ENCODE data around the gene VSIG10L2.

VSIG10L2 gene

DNA sequence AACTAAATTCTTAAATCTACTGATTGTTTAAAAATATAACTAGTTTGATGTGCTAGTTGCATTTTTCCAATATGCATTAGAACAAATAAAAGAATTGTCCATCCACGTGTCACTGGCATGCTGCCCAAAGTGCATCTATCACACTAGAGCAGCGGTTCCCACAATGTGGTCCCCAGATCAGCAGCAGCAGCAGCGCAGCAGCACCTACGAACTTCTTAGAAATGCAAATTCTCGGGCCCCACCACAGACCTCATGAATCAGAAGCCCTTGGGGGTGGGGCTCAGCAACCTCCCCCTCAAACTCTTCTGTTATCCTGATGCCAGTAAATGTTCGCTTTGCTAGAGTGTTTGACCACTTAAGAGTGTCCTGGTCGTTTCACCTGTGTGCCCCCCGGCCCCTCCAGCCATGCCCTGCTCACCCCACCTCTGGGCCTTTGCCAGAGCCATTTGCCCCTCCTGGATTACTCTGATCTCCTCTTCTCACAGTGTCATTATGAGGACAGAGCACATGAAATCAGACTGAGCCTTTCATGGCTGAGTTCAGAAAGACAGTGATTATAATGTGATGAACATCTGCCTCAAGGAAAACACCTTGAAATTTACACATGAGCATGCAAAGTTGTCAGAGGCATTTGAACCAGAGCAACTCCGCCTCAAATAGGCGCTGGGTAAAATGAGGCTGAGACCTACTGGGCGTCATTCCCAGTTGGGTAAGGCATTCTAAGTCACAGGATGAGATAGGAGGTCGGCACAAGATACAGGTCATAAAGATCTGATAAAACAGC lies 12.6 kb upstream of the VSIG10L2 start:
- H3K4me3 ChIP-seq (ENCODE audit: low read depth, low read length): no peak overlapping the region
- POLR2A ChIA-PET: no interaction called here
- DNase-seq (ENCODE audit: low read depth, low spot score): no peak
- TF ChIP-seq, protein P1, sequence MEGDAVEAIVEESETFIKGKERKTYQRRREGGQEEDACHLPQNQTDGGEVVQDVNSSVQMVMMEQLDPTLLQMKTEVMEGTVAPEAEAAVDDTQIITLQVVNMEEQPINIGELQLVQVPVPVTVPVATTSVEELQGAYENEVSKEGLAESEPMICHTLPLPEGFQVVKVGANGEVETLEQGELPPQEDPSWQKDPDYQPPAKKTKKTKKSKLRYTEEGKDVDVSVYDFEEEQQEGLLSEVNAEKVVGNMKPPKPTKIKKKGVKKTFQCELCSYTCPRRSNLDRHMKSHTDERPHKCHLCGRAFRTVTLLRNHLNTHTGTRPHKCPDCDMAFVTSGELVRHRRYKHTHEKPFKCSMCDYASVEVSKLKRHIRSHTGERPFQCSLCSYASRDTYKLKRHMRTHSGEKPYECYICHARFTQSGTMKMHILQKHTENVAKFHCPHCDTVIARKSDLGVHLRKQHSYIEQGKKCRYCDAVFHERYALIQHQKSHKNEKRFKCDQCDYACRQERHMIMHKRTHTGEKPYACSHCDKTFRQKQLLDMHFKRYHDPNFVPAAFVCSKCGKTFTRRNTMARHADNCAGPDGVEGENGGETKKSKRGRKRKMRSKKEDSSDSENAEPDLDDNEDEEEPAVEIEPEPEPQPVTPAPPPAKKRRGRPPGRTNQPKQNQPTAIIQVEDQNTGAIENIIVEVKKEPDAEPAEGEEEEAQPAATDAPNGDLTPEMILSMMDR (IDR thresholded peaks at IDR 0.05; ENCODE audit: insufficient read depth, low read length, missing control alignments): no peak
- CTCF ChIA-PET: interaction anchor here (6.6 to 12.7 kb wide), 2 partner anchors 7 to 258 kb away, joined by 49 to 293 read pairs; no protein-coding TSS in a partner anchor

DNA sequence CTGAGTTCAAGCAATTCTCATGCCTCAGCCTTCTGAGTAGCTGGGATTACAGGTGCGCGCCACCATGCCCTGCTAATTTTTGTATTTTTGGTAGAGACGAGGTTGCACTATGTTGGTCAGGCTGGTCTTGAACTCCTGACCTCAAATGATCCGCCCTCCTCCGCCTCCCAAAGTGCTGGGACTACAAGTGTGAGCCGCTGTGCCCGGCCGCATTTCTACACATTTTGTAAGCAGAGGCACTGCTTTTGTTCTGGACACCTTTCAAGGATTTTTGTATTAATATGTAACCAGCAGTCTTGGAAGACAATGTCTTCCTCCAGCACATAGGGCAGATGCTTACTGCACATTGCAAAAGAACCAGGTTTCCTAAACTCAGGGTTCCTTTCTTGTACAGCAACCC lies 11.4 kb upstream of the VSIG10L2 start:
- POLR2A ChIA-PET: no interaction called here
- H3K4me3 ChIP-seq (ENCODE audit: low read depth, low read length): no peak overlapping the region
- TF ChIP-seq, protein P1 (IDR thresholded peaks at IDR 0.05; ENCODE audit: insufficient read depth, low read length, missing control alignments): no peak
- DNase-seq (ENCODE audit: low read depth, low spot score): no peak
- CTCF ChIA-PET: interaction anchor here (2.7 kb wide), 1 partner anchor 260 kb away, joined by 10 read pairs; no protein-coding TSS in a partner anchor

DNA sequence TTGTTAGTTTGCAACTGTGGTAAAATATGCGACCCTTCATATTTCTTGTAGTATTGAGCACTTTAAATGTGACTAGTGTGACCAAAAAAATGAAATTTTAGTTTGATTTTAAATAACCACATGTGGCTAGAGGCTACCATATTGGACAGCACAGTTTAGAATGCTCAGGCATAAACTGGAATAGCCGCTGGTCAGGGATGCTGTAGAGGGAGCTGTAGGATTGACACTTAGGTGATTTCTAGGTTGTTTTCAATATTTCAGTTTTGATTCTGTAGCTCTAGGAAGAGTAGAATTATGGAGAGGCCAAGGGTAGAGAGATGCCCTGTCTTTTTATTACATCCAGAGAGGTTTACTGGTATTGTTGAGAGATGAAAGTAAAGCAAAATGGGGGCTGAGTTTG lies 10.8 kb upstream of the VSIG10L2 start:
- no peak overlapping the region for H3K4me3 ChIP-seq (ENCODE audit: low read depth, low read length)
- DNase-seq (ENCODE audit: low read depth, low spot score): no peak
- TF ChIP-seq, protein P1 (IDR thresholded peaks at IDR 0.05; ENCODE audit: insufficient read depth, low read length, missing control alignments): no peak
- POLR2A ChIA-PET: no interaction called here
- CTCF ChIA-PET: interaction anchor here (2.7 kb wide), 1 partner anchor 259 kb away, joined by 10 read pairs; no protein-coding TSS in a partner anchor

DNA sequence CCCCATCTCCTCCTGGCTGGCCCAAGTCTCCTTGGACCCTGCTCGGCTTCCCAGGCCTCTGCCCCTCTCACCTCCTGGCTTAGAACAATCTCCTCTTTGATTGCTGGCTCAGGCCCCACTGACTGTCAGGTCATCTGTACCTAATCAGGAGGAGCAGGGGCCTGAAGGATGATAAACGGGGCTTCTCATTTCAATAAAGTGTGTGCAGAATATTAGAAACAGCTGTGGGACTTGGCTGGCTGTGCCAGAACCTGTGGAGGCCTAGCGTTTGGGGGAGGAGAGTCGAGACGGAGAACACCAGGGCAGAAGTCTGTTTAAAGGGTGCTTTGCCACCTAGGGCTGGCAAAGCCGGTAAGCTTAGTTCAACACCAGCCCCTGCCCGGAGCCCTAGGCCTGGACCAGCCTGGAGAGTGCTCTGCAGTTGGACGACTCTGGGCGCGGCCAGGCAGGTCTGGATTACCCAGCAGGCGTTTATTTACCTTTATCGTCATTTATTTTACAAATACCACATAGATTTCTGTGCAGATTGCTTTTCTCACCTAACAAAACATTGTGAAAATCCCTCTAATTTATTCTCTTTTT lies 10.1 kb upstream of the VSIG10L2 start:
- POLR2A ChIA-PET: no interaction called here
- TF ChIP-seq, protein P1 (IDR thresholded peaks at IDR 0.05; ENCODE audit: insufficient read depth, low read length, missing control alignments): no peak
- H3K4me3 ChIP-seq (ENCODE audit: low read depth, low read length): no peak overlapping the region
- no peak for DNase-seq (ENCODE audit: low read depth, low spot score)
- CTCF ChIA-PET: interaction anchor here (2.0 to 2.7 kb wide), 2 partner anchors 14 to 258 kb away, joined by 8 to 10 read pairs; no protein-coding TSS in a partner anchor

DNA sequence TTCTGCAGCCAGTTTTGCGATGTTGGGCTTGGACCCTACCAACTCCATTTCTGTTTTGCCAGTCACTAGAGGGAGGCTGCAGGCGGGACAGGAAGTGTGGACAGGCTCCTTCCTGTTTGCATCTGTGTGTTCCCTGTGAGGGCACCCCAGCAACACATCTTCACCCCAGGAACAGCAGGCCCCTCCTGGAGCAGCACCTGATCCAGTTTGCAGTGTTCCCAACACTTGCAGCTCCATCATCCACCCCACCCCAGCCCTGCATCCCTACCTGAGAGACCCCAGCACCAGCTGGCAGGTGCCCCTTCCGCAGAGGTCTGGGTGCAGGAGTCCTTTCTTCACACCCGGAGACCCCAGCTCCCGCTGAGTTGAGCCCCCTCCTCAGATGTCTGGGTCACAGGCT lies 7.4 kb upstream of the VSIG10L2 start:
- no peak for DNase-seq (ENCODE audit: low read depth, low spot score)
- POLR2A ChIA-PET: no interaction called here
- CTCF ChIA-PET: interaction anchor here (0.7 to 8.8 kb wide), 4 partner anchors 8 to 256 kb away, joined by 4 to 109 read pairs (median 26); no protein-coding TSS in a partner anchor

More for the DNA sequence above, 7.4 kb upstream of the VSIG10L2 start:
- H3K4me3 ChIP-seq (ENCODE audit: low read depth, low read length): no peak overlapping the region
- TF ChIP-seq, protein P1 (IDR thresholded peaks at IDR 0.05; ENCODE audit: insufficient read depth, low read length, missing control alignments): no peak
